HCEC 1CT (cell line): ENCODE measurements around the gene SH3PXD2B.
A peak's percentile ranks its signal among the peaks of the same experiment; 100 is the strongest.
"Not testable (repeated sequence)": the region's sequence is repeated elsewhere in the genome, so short reads cannot be mapped to it uniquely, and the experiment has no call there.

ENCODE experiments used
- DNase-seq: peaks from one replicate; pipeline ENCODE4 v3.0.0-alpha.2; 2017

The SH3PXD2B gene

GRCh38 chr5:172334196-172334595, 120.1 kb downstream of the SH3PXD2B start:
- DNase-seq, result no peak

GRCh38 chr5:172326901-172327300, 127.4 kb downstream of the SH3PXD2B start:
- not testable (repeated sequence) for DNase-seq

- DNase-seq, result no peak
Measured at GRCh38 chr5:172325452-172325851, 128.9 kb downstream of the SH3PXD2B start.

- DNase-seq, result no peak
Measured at GRCh38 chr5:172322028-172322965, 132.0 kb downstream of the SH3PXD2B start.

- no peak for DNase-seq
Measured at GRCh38 chr5:172321593-172321992, 132.7 kb downstream of the SH3PXD2B start.

- DNase-seq, result no peak
Measured at GRCh38 chr5:172319708-172320441, 134.4 kb downstream of the SH3PXD2B start.

- no peak for DNase-seq
Measured at GRCh38 chr5:172315587-172316493, 138.5 kb downstream of the SH3PXD2B start.

GRCh38 chr5:172313915-172314314, 140.4 kb downstream of the SH3PXD2B start:
- no peak for DNase-seq

GRCh38 chr5:172312286-172312685, 142.0 kb downstream of the SH3PXD2B start:
- DNase-seq, result no peak

- no peak for DNase-seq
Measured at GRCh38 chr5:172311605-172312004, 142.7 kb downstream of the SH3PXD2B start.

GRCh38 chr5:172311026-172311425, 143.3 kb downstream of the SH3PXD2B start:
- DNase-seq, result no peak

GRCh38 chr5:172305380-172305779, 148.9 kb downstream of the SH3PXD2B start:
- DNase-seq, result no peak

GRCh38 chr5:172303572-172304335, 150.6 kb downstream of the SH3PXD2B start:
- DNase-seq, result peak; percentile 49

- no peak for DNase-seq
Measured at GRCh38 chr5:172303162-172303561, 151.2 kb downstream of the SH3PXD2B start.

- no peak for DNase-seq
Measured at GRCh38 chr5:172302047-172302710, 152.1 kb downstream of the SH3PXD2B start.

GRCh38 chr5:172299916-172300439, 154.3 kb downstream of the SH3PXD2B start:
- peak; percentile 40 for DNase-seq

- DNase-seq, result no peak
Measured at GRCh38 chr5:172294831-172295230, 159.5 kb downstream of the SH3PXD2B start.

- no peak for DNase-seq
Measured at GRCh38 chr5:172293745-172294342, 160.5 kb downstream of the SH3PXD2B start.

- peak; percentile 64 for DNase-seq
Measured at GRCh38 chr5:172293054-172293744, 161.1 kb downstream of the SH3PXD2B start.

- DNase-seq, result not testable (repeated sequence)
Measured at GRCh38 chr5:172291837-172292236, 162.5 kb downstream of the SH3PXD2B start.
